GM19043 (cell line): ENCODE measurements around the gene CRADD.
"Not testable (repeated sequence)": the region's sequence is repeated elsewhere in the genome, so short reads cannot be mapped to it uniquely, and the experiment has no call there.

Experiments
- ATAC-seq: cut with Tn5 transposase; IDR thresholded peaks from one replicate; pipeline ENCODE4 v1.9.1; 2021; ENCODE audit warnings: low read depth; ENCODE audit not compliant: unreplicated experiment

Gene CRADD

DNA sequence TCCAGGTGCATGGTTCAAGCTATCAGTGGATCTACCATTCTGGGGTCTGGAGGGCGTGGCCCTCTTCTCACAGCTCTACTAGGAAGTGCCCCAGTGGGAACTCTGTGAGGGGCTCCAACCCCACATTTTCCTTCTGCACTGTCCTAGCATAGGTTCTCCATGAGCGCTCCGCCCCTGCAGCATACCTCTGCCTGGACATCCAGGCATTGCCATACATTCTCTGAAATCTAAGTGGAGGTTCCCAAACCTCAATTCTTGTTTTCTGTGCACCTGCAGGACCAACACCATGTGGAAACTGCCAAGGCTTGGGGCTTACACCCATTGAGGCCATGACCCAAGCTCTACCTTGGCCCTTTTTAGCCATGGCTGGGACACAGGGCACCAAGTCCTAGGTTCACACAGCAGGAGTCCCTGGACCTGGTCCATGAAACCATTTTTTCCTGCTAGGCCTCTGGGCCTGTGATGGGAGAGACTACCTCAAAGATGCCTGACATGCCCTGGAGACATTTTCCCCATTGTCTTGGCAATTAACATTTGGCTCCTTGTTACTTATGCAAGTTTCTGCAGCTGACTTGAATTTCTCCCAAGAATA lies 76.8 kb downstream of the CRADD start:
- ATAC-seq = no peak

DNA sequence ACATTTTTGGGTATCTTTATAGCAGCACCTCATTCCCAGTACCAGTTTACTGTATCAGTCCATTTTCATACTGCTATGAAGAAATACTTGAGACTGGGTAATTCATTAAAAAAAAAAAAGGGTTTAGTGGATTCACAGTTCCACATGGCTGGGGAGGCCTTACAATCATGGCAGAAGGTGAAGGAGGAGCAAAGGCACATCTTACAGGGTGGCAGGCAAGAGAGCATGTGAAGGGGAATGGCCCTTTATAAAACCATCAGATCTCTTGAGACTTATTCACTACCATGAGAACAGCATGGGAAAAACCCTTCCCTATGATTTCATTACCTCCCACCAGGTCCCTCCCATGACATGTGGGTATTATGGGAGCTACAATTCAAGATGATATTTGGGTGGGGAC lies 77.7 kb downstream of the CRADD start:
- not testable (repeated sequence) for ATAC-seq

DNA sequence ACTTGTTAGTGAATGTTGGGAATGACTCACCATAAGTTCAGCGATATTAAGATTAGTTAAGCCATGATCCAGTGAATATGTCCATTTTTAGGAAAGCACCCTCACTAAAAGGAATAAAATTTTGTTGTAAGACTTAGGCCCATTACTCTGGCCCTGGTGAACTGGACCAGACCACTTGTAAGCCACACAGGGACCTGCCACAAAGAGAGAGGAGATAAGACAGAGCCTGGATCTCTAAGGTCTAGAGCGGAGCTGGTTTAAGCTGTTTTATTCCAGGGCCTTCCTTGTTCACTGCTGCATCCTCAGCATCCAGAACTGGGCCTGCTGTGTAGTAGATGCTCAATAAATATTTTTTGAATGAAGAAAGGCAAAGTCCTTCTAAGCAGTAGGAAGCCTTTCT lies 79.1 kb downstream of the CRADD start:
- ATAC-seq = no peak

DNA sequence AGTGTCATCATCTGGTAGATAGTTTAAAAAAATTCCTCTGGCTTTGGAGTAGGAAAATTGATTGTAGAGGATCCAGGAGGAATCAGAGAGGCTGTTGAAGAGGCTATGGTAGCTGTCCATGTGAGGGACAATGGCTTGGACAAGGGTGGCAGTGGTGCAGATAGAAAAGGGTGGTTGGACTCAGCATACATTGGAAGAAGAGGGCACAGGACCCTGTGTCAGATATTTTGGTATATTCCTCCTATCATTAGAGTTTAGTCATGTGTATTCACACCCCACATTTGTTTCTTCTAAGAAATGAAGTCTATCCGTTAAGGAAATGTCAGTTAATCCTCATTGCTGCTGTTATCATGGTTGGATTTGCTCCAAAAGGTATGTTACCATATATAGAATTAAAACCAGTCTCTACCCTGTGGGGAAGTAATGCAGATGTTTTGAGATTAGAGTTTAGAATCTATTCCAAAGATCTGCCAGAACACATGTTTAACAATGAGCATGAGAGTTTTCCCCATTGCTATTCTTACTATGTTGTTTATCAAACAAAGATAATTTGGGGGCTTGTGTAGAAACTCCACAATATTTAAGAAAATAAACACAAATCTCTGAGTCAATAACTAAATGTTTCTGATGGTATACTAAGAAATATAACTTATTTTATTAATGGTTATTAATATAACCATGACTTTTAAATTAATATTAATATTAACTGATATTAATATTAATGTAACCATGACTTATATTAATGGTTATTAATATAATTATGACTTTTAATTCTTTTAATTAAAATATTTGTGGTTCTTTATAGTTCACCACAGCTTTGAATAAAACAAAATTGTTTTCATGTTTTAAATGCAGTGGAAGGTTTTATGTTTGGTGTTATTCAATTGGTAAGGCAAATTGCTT lies 80.9 kb downstream of the CRADD start:
- ATAC-seq = no peak

DNA sequence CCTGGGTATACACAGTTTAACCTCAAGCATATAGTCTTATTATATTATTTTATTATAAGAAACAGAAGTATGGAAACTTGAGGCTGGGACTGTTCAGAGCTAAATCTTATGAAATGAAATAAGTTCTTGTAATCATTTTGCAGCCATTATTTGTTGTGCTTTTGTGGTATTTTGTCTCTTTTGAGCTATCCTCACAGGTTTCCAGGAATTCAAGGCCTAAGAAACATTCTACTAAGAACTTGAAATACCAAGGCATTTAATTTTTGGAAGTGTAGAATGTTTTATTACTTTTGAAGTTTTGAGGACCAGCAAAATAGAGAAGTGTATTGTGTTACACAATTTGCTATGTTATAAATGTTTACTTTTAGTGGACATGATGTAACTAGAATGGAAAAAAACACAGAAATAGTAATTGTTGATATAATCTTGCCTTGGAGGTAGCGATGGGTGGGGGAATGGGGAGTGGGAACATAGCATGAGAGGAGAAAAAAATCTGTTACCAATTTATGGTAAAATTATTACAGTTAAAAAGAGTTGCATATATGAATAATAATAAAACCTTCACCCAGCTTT lies 81.7 kb downstream of the CRADD start:
- ATAC-seq = no peak

DNA sequence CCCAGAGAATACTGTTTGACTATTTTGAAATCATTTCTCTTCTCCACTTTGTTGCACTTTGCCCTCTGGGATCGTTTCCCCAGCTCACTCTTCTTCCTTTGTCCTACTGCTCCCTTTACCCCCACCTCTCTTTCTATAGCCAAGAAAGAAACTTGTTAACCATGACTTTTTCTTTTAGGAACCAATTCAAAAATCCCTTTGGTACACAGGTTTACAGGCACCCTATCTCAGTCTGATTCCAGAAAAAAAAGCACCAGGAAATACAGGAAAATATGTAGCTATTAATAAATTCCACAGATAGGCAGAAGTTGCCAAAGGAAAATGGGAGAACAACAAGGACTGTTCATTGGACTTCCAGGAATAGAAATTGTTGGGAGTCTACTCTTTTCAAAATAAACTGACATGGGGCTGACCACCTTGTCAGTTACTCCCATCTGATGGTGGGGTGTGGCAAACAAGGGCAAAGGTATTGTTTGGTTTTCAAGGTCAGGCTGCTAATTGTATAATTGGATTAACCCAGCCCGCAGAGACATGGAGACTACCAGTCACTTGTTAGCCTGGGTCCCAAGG lies 82.4 kb downstream of the CRADD start:
- no peak for ATAC-seq

DNA sequence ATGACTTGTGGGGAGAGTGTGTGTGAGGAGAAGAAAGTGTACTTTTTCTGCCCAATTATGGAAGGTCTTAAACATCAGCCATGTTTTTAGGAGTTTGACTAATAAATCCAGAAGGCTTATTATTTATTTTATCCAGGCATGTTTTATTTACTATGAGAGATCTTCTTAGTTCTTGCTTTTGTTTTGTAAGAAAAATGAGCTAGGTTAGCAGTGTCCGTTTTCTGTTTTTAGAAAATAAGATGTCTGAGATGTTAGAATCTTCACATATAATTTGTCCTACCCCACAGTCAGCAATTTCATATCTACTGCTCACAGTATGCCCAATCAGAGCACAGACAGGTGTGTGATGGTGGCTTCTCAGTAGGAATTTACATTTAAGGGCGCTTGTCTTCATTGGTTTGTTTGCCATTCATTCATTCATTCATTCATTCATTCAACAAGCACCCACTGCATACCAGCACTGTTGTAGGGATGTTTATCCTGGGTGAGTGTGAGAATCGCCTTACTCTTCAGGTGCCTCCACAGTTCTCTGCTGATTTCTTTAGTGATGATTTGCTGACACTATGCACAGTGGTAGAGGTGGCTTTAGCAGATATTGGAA lies 83.2 kb downstream of the CRADD start:
- no peak for ATAC-seq

DNA sequence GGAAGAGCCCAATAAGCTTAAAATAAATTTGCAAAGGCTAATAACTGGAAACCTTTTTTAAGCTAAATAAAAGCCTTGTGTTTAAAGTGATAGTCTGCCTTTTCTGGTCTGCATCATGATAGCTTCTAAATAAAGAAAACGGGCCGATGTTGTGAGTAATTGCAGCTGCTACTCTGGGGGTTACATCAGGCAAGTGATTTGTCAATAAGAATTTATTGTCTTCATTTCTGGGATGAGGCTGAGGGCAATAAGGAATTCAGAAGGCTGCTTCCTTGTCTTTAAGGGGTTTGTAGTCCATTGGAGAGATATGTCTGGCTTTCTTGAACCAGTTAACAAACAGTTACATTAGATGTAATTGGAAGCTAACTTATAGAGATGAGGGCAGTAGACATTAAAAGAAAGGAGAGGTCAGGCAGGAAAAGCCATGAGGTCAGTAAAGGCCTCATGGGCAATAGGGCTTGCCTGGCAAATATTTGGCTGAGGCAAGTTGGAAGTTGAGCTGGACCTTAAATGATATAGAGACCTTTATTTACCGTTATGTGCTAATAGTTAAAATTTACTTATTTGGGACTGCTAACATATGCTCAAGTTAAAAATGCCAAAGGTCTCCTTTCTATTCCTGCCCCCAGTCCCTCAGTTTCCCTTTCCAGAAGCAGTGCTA lies 85.0 kb downstream of the CRADD start:
- no peak for ATAC-seq

DNA sequence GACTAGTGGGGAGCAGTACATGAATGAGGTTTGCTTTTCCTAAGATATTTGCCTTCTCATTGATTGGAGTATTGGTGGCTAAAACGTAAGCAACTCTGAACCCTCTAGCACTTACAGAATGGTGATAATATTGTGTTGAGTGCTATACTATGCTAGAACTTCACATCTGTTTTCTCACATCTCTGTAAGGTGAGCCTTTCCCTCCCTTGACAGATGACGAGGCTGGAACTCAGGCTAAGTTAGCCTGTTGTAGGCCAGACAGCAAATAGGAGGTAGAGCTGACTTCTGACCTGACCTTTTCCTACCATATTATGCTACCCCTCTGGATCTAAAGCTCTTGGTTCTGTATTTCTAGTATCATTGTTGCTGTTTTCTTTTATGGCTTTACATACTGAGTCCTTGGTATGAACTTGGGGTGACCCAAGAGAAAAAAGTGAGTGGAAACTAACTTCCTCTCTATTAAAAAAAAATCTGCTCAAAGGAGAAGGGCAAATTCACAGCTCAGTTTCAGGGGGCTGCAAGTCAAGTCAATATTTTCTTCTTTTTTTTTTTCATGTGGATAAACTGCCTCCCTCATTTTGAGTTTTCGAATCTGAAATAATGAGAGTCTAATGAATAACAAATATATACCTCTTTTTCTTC lies 85.9 kb downstream of the CRADD start:
- no peak for ATAC-seq

DNA sequence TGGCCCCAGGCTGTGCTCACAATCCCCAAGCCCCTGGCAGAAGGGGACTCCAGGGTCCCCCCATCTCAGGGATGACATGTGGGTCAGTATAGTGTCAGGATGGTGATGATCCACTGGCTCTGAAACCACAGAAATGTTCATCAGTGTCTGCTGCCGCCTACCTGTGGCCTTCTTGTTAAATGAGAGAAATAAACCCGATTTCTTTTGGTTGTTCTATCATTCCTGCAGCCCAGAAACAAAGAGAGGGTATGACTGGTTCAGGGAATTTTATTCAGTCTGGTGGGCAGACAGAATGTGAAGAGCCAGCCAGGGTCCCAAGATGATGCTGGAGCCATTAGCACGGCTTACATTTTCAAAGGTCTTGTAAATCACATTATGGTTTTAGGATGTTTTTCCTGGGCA lies 86.6 kb downstream of the CRADD start:
- no peak for ATAC-seq

DNA sequence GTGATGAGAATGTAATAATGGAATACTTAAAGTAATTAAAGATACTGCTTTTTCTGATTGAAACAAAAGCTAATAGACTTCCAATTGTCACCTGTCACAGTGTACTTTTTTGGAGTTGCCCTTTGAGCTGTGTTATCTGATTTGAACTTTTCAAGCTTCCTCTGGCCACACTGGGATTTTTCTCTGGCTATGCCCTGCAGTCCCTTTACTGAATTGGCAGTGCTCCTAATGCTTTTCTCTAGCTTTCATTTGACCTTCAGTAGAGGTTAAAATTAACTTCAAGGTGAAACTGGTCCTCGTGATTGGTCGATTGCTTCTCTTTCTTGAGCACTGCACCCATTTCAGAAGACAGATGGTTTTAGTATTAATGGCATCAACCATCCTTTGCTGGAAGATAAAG lies 89.2 kb downstream of the CRADD start:
- ATAC-seq = no peak

DNA sequence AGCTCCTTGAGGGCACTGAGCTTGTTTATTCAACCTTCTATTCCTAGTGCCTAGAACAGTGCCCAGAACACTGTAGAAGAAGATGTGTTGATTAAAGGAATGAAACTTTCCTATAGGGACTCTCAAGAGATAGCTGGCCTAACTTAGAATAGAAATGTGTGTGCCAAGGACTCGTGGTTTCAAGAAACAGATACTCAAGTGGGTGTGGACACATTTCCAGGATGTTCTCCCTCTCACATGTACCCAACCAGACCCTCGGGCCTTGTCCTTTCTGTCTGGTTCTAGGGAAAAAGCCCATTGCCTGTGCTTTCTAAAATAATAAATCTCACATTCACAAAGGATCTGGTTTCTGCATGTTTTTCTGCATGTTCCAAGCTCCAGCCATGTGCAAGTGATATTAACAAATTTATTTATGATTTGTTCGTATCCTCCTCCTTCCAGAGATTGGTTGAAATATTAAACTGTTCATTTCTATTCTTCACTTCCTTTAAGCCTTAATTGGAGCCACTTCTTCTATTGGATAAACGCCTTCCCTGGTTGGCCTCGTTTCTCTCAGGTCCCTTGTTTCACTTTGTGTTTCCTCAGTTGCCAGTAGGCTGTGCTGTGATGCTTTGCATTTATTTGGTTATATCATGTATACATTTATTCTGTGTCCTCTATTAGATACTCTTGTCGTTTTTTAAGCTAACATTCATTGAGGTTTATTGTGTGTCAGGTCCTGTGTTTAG lies 89.8 kb downstream of the CRADD start:
- ATAC-seq = no peak

DNA sequence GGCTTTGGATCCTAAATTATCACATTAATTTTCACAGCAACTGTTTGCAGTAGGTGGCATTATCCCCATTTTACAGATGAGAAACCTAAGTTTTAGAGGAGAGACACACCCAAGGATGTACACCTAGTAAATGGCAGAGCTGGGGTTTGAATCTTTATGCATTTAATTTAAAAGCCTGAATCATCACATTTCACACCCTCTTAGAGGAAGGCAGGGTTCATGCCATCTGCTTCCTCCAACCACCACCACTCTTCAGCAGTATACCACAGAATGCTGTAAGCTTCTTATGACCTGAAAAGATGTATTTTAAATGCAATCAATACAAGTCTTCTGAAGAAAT lies 90.3 kb downstream of the CRADD start:
- ATAC-seq = no peak

DNA sequence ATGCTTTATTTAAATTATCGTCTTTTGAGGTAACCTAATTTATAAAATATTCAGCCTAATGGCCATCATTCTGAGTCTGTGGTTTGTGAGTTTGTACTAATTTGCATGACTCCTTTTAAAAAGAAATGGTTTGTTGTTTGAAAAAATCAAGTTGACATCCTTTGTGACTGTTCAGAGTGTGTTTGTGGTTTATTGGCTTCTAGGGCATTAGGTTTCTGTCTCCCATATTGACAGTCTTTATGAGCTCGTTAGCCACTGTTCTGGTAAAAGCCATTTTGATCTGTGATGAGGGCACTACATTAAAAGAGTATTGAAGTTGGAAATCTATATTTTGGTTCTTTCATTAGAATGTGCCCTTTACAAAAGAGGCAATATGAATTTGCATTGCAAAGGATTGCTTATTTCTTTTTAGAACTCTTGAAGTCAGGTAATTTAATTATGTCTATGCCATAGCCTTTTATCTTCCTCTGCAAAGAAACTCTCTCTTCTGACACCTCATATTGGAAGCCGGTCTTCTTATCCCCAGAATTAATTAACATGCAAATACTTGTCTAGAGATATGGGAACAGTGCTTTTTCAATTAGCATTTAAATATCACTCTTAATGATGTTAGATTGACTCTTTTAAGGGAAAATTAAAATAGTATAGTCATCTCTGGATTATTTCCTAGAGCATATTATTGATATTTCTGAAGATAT lies 95.0 kb downstream of the CRADD start:
- ATAC-seq = no peak

DNA sequence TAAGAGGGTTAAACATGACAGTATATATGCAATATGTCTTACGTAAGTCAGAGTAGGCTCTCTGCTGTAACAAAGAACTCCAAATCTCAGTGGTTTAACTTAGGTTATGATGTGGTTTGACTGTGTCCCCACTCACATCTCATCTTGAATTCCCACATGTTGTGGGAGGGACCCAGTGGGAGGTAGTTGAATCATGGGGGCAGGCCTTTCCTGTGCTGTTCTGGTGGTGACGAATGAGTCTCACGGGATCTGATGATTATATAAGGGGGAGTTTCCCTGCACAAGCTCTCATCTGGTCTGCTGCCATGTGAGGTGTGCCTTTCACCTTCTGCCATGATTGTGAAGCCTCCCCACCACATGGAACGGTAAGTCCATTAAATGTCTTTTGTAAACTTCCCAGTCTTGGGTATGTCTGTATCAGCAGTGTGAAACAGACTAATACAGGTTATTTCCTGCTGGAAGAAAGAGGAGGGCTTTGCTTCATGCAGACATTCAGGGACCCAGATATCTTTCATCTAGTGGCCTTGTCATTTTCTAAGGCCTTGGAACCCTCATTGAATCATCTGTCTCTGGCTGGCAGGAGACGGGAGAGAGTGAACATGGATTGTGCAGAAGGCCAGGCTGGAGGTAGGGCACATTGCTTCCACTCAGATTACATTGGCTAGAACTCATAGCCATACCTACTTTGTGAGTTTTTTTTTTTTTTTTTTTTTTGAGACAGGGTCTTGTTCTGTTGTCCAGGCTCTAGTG lies 96.1 kb downstream of the CRADD start:
- ATAC-seq = no peak

DNA sequence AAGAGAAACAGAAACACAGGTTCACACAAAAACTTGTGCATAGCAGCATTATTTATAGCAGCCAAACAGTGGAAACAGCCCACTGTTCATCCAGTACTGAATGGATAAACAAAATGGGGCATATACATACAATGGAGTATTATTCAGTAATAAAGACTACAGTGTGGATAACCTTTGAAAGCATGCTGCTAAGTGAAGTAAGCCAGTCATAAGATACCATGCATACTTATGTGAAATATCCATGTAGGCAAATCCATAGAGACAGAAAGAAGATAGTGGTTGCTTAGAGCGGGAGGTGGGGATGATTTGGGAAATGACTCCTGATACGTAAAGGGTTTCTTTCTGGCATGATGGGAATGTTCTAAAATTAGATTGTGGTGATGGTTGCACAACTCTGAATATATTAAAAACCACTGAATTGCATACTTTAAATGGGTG lies 99.4 kb downstream of the CRADD start:
- no peak for ATAC-seq

DNA sequence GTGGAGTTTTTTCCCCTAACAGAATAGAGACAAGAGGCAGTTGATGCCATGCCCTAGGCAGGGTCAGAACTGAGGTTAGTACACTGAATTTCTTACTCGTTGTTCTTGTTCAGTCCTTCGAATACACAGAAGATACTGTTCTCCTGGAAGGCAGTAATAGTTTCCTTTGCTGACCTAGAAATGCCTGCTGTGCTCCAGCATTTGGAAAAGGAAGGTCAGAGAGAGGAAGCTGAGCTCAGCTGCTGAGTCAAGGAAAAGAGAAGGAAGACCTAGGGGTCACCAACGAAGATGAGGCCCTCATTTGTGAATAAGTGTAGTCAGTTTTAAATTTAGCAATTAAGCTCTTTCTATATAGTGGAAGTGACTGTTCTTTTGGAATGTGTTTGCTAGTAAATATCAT lies 100.1 kb downstream of the CRADD start:
- ATAC-seq = no peak

DNA sequence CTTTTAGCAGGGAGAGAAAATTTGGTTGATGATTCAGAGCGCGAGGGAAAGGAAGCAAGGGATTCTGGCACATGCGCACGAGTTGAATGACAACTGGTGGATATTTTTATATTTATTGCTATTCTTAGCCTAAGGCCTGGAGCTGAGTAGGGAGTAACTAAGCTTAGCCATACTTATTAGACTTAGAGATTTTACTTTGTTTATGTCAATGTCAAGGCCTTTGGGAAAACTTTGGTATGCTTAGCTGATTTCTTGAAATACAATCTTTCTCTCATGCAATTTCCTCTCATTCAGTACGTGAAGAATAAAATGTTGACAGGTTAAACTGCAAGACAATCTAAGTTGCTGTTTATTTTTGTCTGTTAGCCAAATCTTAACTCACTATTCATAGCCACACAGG lies 101.1 kb downstream of the CRADD start:
- ATAC-seq = no peak
